ENCODE measurements around the gene TNRC6B.

- TF ChIP-seq, protein P1, sequence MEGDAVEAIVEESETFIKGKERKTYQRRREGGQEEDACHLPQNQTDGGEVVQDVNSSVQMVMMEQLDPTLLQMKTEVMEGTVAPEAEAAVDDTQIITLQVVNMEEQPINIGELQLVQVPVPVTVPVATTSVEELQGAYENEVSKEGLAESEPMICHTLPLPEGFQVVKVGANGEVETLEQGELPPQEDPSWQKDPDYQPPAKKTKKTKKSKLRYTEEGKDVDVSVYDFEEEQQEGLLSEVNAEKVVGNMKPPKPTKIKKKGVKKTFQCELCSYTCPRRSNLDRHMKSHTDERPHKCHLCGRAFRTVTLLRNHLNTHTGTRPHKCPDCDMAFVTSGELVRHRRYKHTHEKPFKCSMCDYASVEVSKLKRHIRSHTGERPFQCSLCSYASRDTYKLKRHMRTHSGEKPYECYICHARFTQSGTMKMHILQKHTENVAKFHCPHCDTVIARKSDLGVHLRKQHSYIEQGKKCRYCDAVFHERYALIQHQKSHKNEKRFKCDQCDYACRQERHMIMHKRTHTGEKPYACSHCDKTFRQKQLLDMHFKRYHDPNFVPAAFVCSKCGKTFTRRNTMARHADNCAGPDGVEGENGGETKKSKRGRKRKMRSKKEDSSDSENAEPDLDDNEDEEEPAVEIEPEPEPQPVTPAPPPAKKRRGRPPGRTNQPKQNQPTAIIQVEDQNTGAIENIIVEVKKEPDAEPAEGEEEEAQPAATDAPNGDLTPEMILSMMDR (IDR thresholded peaks at IDR 0.05; ENCODE audit: low read depth, low read length): no peak
- no peak for TF ChIP-seq EZH2phosphoT487 (IDR thresholded peaks at IDR 0.05; ENCODE audit: low read depth)
Observed at GRCh38 chr22:40224702-40225101, 47.0 kb downstream of the TNRC6B start.
